Esophagus squamous epithelium (tissue), 5 donors: ENCODE data around the gene GATA5. TPM values are rescaled to one million over a fixed set of nuclear protein-coding genes. Genes with fewer than 3 reads are reported as not detected.

ENCODE experiments used
- DNase-seq: peaks from one replicate; lab custom pipeline; 2025; lab: John Stamatoyannopoulos, UW
- H3K27ac ChIP-seq, 4 donors: fragments of 200-600 bp; sonication (generic); one replicate each; pipeline ENCODE4 v1.5.1; 2016 to 2019; ENCODE audit warnings: mild to moderate bottlenecking in 1 of 4
- H3K27me3 ChIP-seq, 4 donors: fragments of 200-600 bp; sonication (generic); 1 replicate in 3 of 4; 2 replicates in 1 of 4; pipeline versions ENCODE4 v1.5.1 to v1.6.0; 2017 to 2021; ENCODE audit warnings: antibody characterized with exemption in 1 of 4
- H3K36me3 ChIP-seq, 3 donors: fragments of 200-600 bp; sonication (generic); one replicate each; pipeline ENCODE4 v1.5.1; 2016 to 2019
- H3K4me1 ChIP-seq, 3 donors: fragments of 200-600 bp; sonication (generic); one replicate each; pipeline ENCODE4 v1.5.1; 2017 to 2019
- H3K4me3 ChIP-seq, 4 donors: fragments of 200-600 bp; sonication (generic); 1 replicate in 3 of 4; 2 replicates in 1 of 4; pipeline ENCODE4 v1.5.1; 2016 to 2019; ENCODE audit warnings: mild to moderate bottlenecking in 2 of 4, moderate library complexity in 1 of 4
- H3K9me3 ChIP-seq, 3 donors: fragments of 200-600 bp; sonication (generic); one replicate each; pipeline ENCODE4 v1.5.1; 2016 to 2019
- CTCF ChIP-seq, 6 experiments: fragments of 450-650 bp in 4 of 6; fragments of 200-600 bp in 2 of 6; sonication (generic) in 2 of 6; IDR thresholded peaks; one replicate each; pipeline ENCODE4 v1.5.1; 2016 to 2019; ENCODE audit warnings: antibody characterized with exemption in 6 of 6, mild to moderate bottlenecking in 4 of 6, moderate library complexity in 4 of 6
- POLR2A ChIP-seq, 4 donors: fragments of 450-650 bp; IDR thresholded peaks; one replicate each; pipeline ENCODE4 v1.6.1; 2017; ENCODE audit warnings: antibody characterized with exemption in 4 of 4, mild to moderate bottlenecking in 4 of 4, moderate library complexity in 3 of 4
- WGBS, 2 donors: methylation state at CpG; one replicate each; pipeline ENCODE4 v1.1.5; 2018; 5-methylcytosine and 5-hydroxymethylcytosine counted together
- intact Hi-C: fragments of 100-400 bp; cut with DNase I; formaldehyde crosslinking; loops from one replicate; pipeline ENCODE4 v1.15.0; 2022
- total RNA-seq, 4 donors: library from RNA; depleted of rRNA; stranded (reverse); fragments of >200 nt; gene quantifications; one replicate each; pipeline ENCODE4 v1.1.0, GENCODE V29; 2016
- donor health status: DM: yes; HTN: yes; CAD: no.

The GATA5 gene
- total RNA-seq, 4 donors from 2014 or later = 0.19 to 0.85 TPM; not detected in 2

- H3K27me3 ChIP-seq = peaks cover 0 to 15% (median 0%) of the 10 kb centered on the region in 4 donors
- no peaks in the 10 kb centered on the region for H3K9me3 ChIP-seq
- WGBS, 2 donors = 82 to 100% methylated on average over 1 to 9 of the region's 24 CpGs
- intact Hi-C loops = no loop called here
- no peak for TF ChIP-seq POLR2A (IDR thresholded peaks at IDR 0.05)
- TF ChIP-seq CTCF (IDR thresholded peaks at IDR 0.05) = no peak
- H3K36me3 ChIP-seq = no peaks in the 10 kb centered on the region
- DNase-seq = no peak
- H3K4me3 ChIP-seq = no peak overlapping the region
- peaks cover 2 to 17% (median 7%) of the 10 kb centered on the region in 3 donors for H3K4me1 ChIP-seq
- no peak overlapping the region for H3K27ac ChIP-seq
Measured at GRCh38 chr20:62505337-62506045, 29.7 kb upstream of the GATA5 start.

- DNase-seq = no peak
- no peaks in the 10 kb centered on the region for H3K36me3 ChIP-seq
- no peak overlapping the region for H3K4me3 ChIP-seq
- TF ChIP-seq CTCF (IDR thresholded peaks at IDR 0.05) (no peak), POLR2A (IDR thresholded peaks at IDR 0.05) (no peak)
- peaks cover 10 to 28% (median 11%) of the 10 kb centered on the region in 3 donors for H3K4me1 ChIP-seq
- H3K9me3 ChIP-seq = no peaks in the 10 kb centered on the region
- intact Hi-C loops = no loop called here
- H3K27ac ChIP-seq = no peak overlapping the region
- H3K27me3 ChIP-seq = peaks cover 0 to 18% (median 0%) of the 10 kb centered on the region in 4 donors
- 79 to 99% methylated on average over 4 of the region's 4 CpGs for WGBS, 2 donors
Measured at GRCh38 chr20:62504323-62504722, 28.5 kb upstream of the GATA5 start.

- 25 to 69% methylated on average over 7 to 13 of the region's 18 CpGs for WGBS, 2 donors
- Histone ChIP-seq H3K4me1 (peaks cover 10 to 30% (median 11%) of the 10 kb centered on the region in 3 donors), H3K36me3 (no peaks in the 10 kb centered on the region), H3K27me3 (peaks cover 0 to 23% (median 0%) of the 10 kb centered on the region in 4 donors), H3K27ac (no peak overlapping the region), H3K4me3 (no peak overlapping the region), H3K9me3 (no peaks in the 10 kb centered on the region)
- intact Hi-C loops = no loop called here
- TF ChIP-seq CTCF (IDR thresholded peaks at IDR 0.05) (no peak), POLR2A (IDR thresholded peaks at IDR 0.05) (no peak)
- DNase-seq = no peak
Measured at GRCh38 chr20:62503401-62504178, 27.8 kb upstream of the GATA5 start.

GRCh38 chr20:62502496-62503095, 26.8 kb upstream of the GATA5 start:
- intact Hi-C loops = no loop called here
- TF ChIP-seq POLR2A (IDR thresholded peaks at IDR 0.05) = no peak
- TF ChIP-seq CTCF (IDR thresholded peaks at IDR 0.05) = no peak
- 92 to 100% methylated on average over 1 to 7 of the region's 16 CpGs for WGBS, 2 donors
- Histone ChIP-seq H3K9me3 (no peaks in the 10 kb centered on the region), H3K27me3 (peaks cover 0 to 23% (median 0%) of the 10 kb centered on the region in 4 donors), H3K27ac (no peak overlapping the region), H3K4me1 (peaks cover 10 to 30% (median 11%) of the 10 kb centered on the region in 3 donors), H3K36me3 (no peaks in the 10 kb centered on the region), H3K4me3 (no peak overlapping the region)
- no peak for DNase-seq
